Right atrium auricular region (tissue), 2 donors: ENCODE data around the gene NDUFA5. TPM values are rescaled to one million over a fixed set of nuclear protein-coding genes. Genes with fewer than 3 reads are reported as not detected.

Experiments used
- DNase-seq: peaks from one replicate; pipeline ENCODE4 v3.0.0-alpha.2; 2019; ENCODE audit warnings: low spot score
- H3K27ac ChIP-seq, 2 donors: fragments of 200-600 bp; sonication (generic); 1 replicate in 1 of 2; 2 replicates in 1 of 2; pipeline ENCODE4 v1.5.1; 2016 to 2019
- H3K27me3 ChIP-seq, 2 donors: fragments of 200-600 bp; sonication (generic); one replicate each; pipeline versions ENCODE4 v1.5.1 to v1.6.0; 2017 to 2019
- H3K36me3 ChIP-seq: fragments of 200-600 bp; sonication (generic); one replicate; pipeline ENCODE4 v1.5.1; 2016
- H3K4me1 ChIP-seq, 2 donors: fragments of 200-600 bp; sonication (generic); one replicate each; pipeline versions ENCODE4 v1.5.1 to v1.6.0; 2017 to 2019
- H3K4me3 ChIP-seq, 2 donors: fragments of 200-600 bp; sonication (generic); 1 replicate in 1 of 2; 2 replicates in 1 of 2; pipeline ENCODE4 v1.5.1; 2017 to 2019; ENCODE audit warnings: mild to moderate bottlenecking in 1 of 2, moderate library complexity in 1 of 2
- H3K9me3 ChIP-seq, 2 donors: fragments of 200-600 bp; sonication (generic); one replicate each; pipeline ENCODE4 v1.5.1; 2019
- total RNA-seq, 2 donors: library from RNA; depleted of rRNA; stranded (reverse); fragments of >200 nt; gene quantifications; one replicate each; pipeline ENCODE4 v1.1.0, GENCODE V29; 2016
- TF ChIP-seq, protein P1 (sequence below), 2 donors: fragments of 200-600 bp; sonication (generic); IDR thresholded peaks; one replicate each; pipeline ENCODE4 v1.5.1; 2019; ENCODE audit warnings: antibody characterized with exemption in 2 of 2

Gene NDUFA5
- total RNA-seq, result 100 to 1,000 TPM; 110 to 227 TPM

DNA sequence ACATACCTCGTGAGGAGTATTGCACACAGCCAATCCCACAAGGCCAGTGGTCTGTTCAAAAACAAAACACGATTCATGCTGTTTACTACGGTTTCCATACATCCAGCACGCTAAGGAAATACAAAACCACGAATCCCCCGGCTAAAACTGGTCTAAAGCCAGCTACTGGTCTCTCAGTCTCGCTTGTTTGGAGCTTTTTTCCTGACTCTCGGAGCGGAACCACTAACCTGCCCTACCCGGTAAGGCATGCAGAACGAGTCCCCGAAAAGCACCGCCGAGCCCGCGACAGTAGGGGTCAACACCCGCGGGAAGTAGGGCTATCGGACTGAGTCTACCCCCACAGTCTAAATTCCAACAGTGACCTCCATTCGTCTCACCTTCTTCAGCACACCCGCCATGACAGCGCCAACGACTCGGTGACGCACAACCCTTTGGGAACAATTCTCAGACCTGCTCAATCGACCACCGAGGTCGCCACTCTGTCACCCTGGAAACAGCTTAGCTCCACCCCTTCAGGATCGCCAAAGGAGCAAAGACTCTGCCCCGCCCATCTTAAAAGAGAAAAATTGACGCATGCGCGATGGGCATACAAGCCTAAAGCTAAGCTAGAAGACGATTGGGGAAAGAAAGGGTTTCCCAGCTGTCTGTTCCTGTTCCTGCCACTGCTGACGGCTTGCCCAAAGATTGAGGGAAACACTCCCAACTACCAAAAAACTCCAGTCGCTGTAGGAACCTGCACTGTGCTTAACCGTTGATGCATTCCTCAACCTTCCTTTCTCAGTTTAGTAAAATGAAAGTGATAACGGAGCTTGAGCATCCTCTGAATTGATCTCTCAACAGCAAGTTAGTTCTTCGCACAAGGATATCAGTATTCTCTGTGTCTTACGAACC lies at the start of gene NDUFA5:
Gene NDUFA5, minus strand, starts transcription at position 421 of the 891 bp plus-strand sequence. Its CDS starts 23 bp downstream, at position 398.
- TF ChIP-seq, protein P1, sequence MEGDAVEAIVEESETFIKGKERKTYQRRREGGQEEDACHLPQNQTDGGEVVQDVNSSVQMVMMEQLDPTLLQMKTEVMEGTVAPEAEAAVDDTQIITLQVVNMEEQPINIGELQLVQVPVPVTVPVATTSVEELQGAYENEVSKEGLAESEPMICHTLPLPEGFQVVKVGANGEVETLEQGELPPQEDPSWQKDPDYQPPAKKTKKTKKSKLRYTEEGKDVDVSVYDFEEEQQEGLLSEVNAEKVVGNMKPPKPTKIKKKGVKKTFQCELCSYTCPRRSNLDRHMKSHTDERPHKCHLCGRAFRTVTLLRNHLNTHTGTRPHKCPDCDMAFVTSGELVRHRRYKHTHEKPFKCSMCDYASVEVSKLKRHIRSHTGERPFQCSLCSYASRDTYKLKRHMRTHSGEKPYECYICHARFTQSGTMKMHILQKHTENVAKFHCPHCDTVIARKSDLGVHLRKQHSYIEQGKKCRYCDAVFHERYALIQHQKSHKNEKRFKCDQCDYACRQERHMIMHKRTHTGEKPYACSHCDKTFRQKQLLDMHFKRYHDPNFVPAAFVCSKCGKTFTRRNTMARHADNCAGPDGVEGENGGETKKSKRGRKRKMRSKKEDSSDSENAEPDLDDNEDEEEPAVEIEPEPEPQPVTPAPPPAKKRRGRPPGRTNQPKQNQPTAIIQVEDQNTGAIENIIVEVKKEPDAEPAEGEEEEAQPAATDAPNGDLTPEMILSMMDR (IDR thresholded peaks at IDR 0.05), result no peak
- Histone ChIP-seq H3K4me3 (peak within 1 kb of the TSS; percentile 80 to 88), H3K9me3 (no peaks in the 10 kb centered on the region), H3K4me1 (peaks cover 0 to 40% of the 10 kb centered on the region in 2 donors), H3K27ac (peak within 1 kb of the TSS; percentile 92 to 93), H3K36me3 (no peaks in the 10 kb centered on the region), H3K27me3 (no peaks in the 10 kb centered on the region)
- peak; percentile 98 for DNase-seq

DNA sequence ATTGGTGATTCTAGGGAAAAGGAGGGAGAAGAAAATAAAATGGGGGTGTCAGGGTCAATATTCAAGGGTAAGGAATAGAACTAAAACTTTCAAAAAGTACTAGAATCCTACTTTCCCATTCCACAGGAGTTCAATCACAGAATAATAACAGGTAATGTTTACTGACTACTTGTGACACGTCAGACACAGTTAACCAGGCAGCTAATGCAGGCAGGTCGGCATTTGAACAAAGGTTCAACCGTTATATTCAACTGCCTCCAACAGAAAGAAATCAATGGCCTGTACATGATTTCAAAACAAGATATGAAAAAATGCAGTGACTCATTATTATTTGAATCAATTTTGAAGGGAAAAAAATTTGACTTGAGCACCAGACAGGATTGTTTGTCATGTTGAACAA lies 47.1 kb upstream of the NDUFA5 start:
- Histone ChIP-seq H3K27ac (peak overlapping the region in 1 of 2 donors; percentile 30), H3K36me3 (no peaks in the 10 kb centered on the region), H3K27me3 (no peaks in the 10 kb centered on the region), H3K9me3 (no peaks in the 10 kb centered on the region), H3K4me3 (no peak overlapping the region), H3K4me1 (peaks cover 0 to 3% of the 10 kb centered on the region in 2 donors)
- TF ChIP-seq, protein P1 (IDR thresholded peaks at IDR 0.05), result no peak
- no peak for DNase-seq

DNA sequence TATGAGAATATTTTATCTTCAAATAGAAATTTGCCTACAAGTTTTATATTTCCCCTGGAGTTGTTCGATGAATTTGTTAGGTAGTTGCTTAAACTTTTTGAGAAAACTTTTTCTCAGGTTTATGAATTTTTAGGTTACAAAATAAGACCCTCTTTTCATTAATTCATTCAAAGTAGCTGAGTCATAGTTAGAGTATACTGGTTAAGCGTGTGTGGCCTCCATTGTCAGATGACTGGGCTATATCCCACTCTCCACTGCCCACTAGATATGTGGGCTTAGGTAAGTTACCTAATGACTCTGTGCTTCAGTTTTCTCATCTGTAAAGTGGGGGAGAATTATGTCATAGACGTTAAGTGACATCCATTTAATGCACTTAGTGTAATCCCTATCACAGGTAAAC lies 45.0 kb upstream of the NDUFA5 start:
- DNase-seq, result no peak
- TF ChIP-seq, protein P1 (IDR thresholded peaks at IDR 0.05), result no peak
- no peaks in the 10 kb centered on the region for H3K27me3 ChIP-seq
- peak overlapping the region; percentile 15 to 34 for H3K4me3 ChIP-seq
- H3K27ac ChIP-seq, result peak overlapping the region; percentile 71 to 90
- H3K4me1 ChIP-seq, result peaks cover 0 to 4% of the 10 kb centered on the region in 2 donors
- no peaks in the 10 kb centered on the region for H3K36me3 ChIP-seq
- H3K9me3 ChIP-seq, result no peaks in the 10 kb centered on the region

DNA sequence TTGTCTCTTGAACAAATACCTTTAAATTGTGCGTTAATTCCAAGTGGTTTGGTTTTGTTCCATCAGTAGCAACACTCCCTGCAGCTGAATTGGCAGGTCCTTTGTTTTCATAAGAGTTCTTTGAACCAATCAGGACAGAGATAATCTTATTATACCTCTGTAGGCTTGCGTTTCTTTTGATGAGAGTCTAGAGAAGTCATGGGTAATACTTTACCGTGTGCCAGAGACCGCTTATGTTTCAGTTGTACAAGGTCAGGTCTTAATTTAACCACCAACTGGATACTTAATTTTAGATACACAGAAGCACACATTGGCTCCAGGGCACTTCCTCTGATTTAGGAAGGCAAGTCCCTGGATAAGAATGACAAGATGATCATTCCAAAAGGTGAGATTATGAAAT lies 43.9 kb upstream of the NDUFA5 start, which contains the start of gene ASB15:
Gene ASB15, plus strand, starts transcription at position 292 of the 400 bp plus-strand sequence. CDS start 12,682 bp downstream, outside the sequence.
- peaks cover 0 to 4% of the 10 kb centered on the region in 2 donors for H3K4me1 ChIP-seq
- no peaks in the 10 kb centered on the region for H3K27me3 ChIP-seq
- peak within 1 kb of the TSS; percentile 71 to 90 for H3K27ac ChIP-seq
- TF ChIP-seq, protein P1 (IDR thresholded peaks at IDR 0.05), result no peak
- no peaks in the 10 kb centered on the region for H3K9me3 ChIP-seq
- DNase-seq, result no peak
- no peaks in the 10 kb centered on the region for H3K36me3 ChIP-seq
- peak within 1 kb of the TSS; percentile 15 to 34 for H3K4me3 ChIP-seq

DNA sequence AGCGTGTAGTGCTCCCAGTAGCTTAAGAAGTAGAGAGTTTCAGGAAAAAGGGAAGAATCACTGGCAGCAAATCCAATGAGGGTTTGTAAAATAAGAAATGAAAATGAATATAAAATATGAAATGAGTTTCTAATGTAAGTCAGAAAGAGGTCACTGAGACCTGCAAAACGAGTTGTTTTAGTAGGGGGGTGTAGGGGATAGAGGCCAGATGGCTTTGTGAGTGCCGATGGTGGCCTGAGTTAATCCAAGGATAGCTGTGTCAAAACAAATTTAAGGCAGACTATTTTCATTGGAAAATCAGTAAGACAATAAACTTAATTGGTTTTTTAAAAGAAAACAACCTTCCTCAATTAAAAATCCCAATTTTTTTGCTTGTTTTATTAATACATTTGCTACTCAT lies 43.3 kb upstream of the NDUFA5 start:
- DNase-seq, result no peak
- no peaks in the 10 kb centered on the region for H3K27me3 ChIP-seq
- TF ChIP-seq, protein P1 (IDR thresholded peaks at IDR 0.05), result no peak
- peak overlapping the region; percentile 71 to 90 for H3K27ac ChIP-seq
- peak overlapping the region; percentile 15 to 34 for H3K4me3 ChIP-seq
- H3K4me1 ChIP-seq, result peaks cover 0 to 4% of the 10 kb centered on the region in 2 donors
- H3K9me3 ChIP-seq, result no peaks in the 10 kb centered on the region
- H3K36me3 ChIP-seq, result no peaks in the 10 kb centered on the region
